OCI-LY1 (cell line): Measurements from ENCODE around the gene ROBO1.

Experiments used
- H2AFZ ChIP-seq: fragments of 200-600 bp; sonication (generic), shearing (Covaris generic); 2 replicates; pipeline ENCODE4 v1.6.0; 2014; ENCODE audit warnings: antibody characterized with exemption, mild to moderate bottlenecking, low read length
- H3F3A ChIP-seq: fragments of 200-600 bp; sonication (generic), shearing (Covaris generic); 2 replicates; pipeline ENCODE4 v1.6.0; 2014; ENCODE audit warnings: mild to moderate bottlenecking, antibody characterized with exemption, low read length, moderate library complexity; ENCODE audit not compliant: insufficient read depth
- H3K27ac ChIP-seq: fragments of 200-600 bp; sonication (generic); 2 replicates; pipeline ENCODE4 v1.5.1; 2014; ENCODE audit warnings: low read length, mixed run types, mild to moderate bottlenecking, low read depth; ENCODE audit not compliant: poor library complexity, severe bottlenecking
- H3K27me3 ChIP-seq: fragments of 200-600 bp; sonication (generic); 2 replicates; pipeline ENCODE4 v1.6.0; 2014; ENCODE audit warnings: antibody characterized with exemption, mild to moderate bottlenecking, low read length, moderate library complexity; ENCODE audit not compliant: insufficient read depth
- H3K36me3 ChIP-seq: fragments of 200-600 bp; sonication (generic); 2 replicates; pipeline ENCODE4 v1.6.1; 2014; ENCODE audit warnings: mild to moderate bottlenecking, antibody characterized with exemption, low read length, moderate library complexity, mixed read lengths; ENCODE audit not compliant: insufficient read depth
- H3K4me1 ChIP-seq: fragments of 200-600 bp; sonication (generic); 2 replicates; pipeline ENCODE4 v1.5.1; 2014; ENCODE audit warnings: mild to moderate bottlenecking, low read length, moderate library complexity; ENCODE audit not compliant: insufficient read depth, severe bottlenecking
- H3K4me2 ChIP-seq: fragments of 200-600 bp; sonication (generic), shearing (Covaris generic); 2 replicates; pipeline ENCODE4 v1.6.1; 2014; ENCODE audit warnings: low read length
- H3K4me3 ChIP-seq: fragments of 200-600 bp; sonication (generic); 2 replicates; pipeline ENCODE4 v1.5.1; 2014; ENCODE audit warnings: low read length, low read depth, mild to moderate bottlenecking, mixed read lengths; ENCODE audit not compliant: poor library complexity, severe bottlenecking
- H3K79me2 ChIP-seq: fragments of 200-600 bp; shearing (Covaris generic); 2 replicates; pipeline ENCODE4 v1.6.1; 2016; ENCODE audit warnings: mixed run types, low read length, mixed read lengths; ENCODE audit not compliant: insufficient read depth
- H3K9ac ChIP-seq: fragments of 200-600 bp; sonication (generic), shearing (Covaris generic); 2 replicates; pipeline ENCODE4 v1.6.1; 2014; ENCODE audit warnings: mild to moderate bottlenecking, low read length, mixed read lengths
- H3K9me2 ChIP-seq: fragments of 200-600 bp; sonication (generic), shearing (Covaris generic); 2 replicates; pipeline ENCODE4 v1.6.1; 2014; ENCODE audit warnings: low read depth, mild to moderate bottlenecking, low read length, mixed read lengths
- H3K9me3 ChIP-seq: fragments of 200-600 bp; shearing (Covaris generic); 2 replicates; pipeline ENCODE4 v1.6.1; 2014; ENCODE audit warnings: low read length, mixed read lengths
- H4K20me1 ChIP-seq: fragments of 200-600 bp; sonication (generic), shearing (Covaris generic); 2 replicates; pipeline ENCODE4 v1.6.0; 2016; ENCODE audit warnings: mild to moderate bottlenecking, low read length; ENCODE audit not compliant: insufficient read depth
- CTCF ChIP-seq: fragments of 200-600 bp; sonication (generic), shearing (Covaris generic); IDR thresholded peaks from 2 replicates; pipeline ENCODE4 v1.5.1; 2017; ENCODE audit warnings: mild to moderate bottlenecking, antibody characterized with exemption, low read length, moderate library complexity, mixed read lengths
- EZH2 ChIP-seq: fragments of 200-600 bp; sonication (generic), shearing (Covaris generic); IDR thresholded peaks from 2 replicates; pipeline ENCODE4 v1.8.0; 2017; ENCODE audit warnings: borderline replicate concordance, mixed run types, mild to moderate bottlenecking, antibody characterized with exemption, low read length, moderate library complexity, mixed read lengths

ROBO1 gene

DNA sequence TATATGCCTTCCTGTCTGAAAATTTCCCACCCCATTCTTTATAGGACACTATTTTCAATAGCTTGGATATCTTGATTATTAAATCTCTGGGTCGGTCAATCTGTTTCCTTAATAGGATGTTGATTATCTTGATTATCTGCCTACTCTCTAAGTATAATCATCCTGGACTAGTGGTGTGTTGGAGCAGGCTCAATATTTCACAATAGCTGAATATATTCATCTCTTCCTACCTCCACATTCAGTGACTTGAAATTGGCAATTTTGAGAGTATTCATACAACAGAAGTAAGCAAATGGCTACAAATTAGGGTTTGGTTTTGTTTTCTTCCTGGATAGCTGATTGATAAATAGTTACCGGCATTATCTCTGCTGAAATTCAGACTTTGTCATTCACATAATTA is 1162.6 kb downstream of the ROBO1 start:
- Histone ChIP-seq H3K4me3 (no peak overlapping the region), H3K27ac (no peak overlapping the region), H3K79me2 (no peaks in the 10 kb centered on the region), H3K4me2 (no peak overlapping the region), H3K36me3 (no peaks in the 10 kb centered on the region), H3F3A (no peaks in the 10 kb centered on the region), H3K9ac (no peak overlapping the region), H4K20me1 (no peaks in the 10 kb centered on the region), H3K9me3 (no peaks in the 10 kb centered on the region), H3K9me2 (no peaks in the 10 kb centered on the region), H2AFZ (no peak overlapping the region), H3K27me3 (no peaks in the 10 kb centered on the region), H3K4me1 (no peaks in the 10 kb centered on the region)
- no peak for TF ChIP-seq CTCF
- TF ChIP-seq EZH2 = no peak

GRCh38 chr3:78604341-78604740 is 1163.5 kb downstream of the ROBO1 start:
- Histone ChIP-seq H3K4me1 (no peaks in the 10 kb centered on the region), H3K79me2 (no peaks in the 10 kb centered on the region), H3K9me3 (no peaks in the 10 kb centered on the region), H4K20me1 (no peaks in the 10 kb centered on the region), H3K9ac (no peak overlapping the region), H3K4me3 (no peak overlapping the region), H3K36me3 (no peaks in the 10 kb centered on the region), H3K27ac (no peak overlapping the region), H3K9me2 (no peaks in the 10 kb centered on the region), H2AFZ (no peak overlapping the region), H3K4me2 (no peak overlapping the region), H3K27me3 (no peaks in the 10 kb centered on the region), H3F3A (no peaks in the 10 kb centered on the region)
- TF ChIP-seq EZH2 (no peak), CTCF (no peak)

GRCh38 chr3:78601249-78601648 is 1166.5 kb downstream of the ROBO1 start:
- Histone ChIP-seq H3K9ac (no peak overlapping the region), H3K4me3 (no peak overlapping the region)

More at GRCh38 chr3:78601249-78601648, 1166.5 kb downstream of the ROBO1 start:
- Histone ChIP-seq H3K79me2 (no peaks in the 10 kb centered on the region), H3K27ac (no peak overlapping the region), H3K9me2 (no peaks in the 10 kb centered on the region), H3K9me3 (no peaks in the 10 kb centered on the region), H3K27me3 (no peaks in the 10 kb centered on the region), H4K20me1 (no peaks in the 10 kb centered on the region), H2AFZ (no peak overlapping the region), H3F3A (no peaks in the 10 kb centered on the region), H3K4me2 (no peak overlapping the region), H3K4me1 (no peaks in the 10 kb centered on the region), H3K36me3 (no peaks in the 10 kb centered on the region)
- TF ChIP-seq CTCF (no peak), EZH2 (no peak)
